Gastroesophageal sphincter (tissue), 4 donors: Measurements from ENCODE around the gene MAML3. TPM values are rescaled to one million over a fixed set of nuclear protein-coding genes. Genes with fewer than 3 reads are reported as not detected.
A peak's percentile ranks its signal among the peaks of the same experiment; 100 is the strongest.

Experiments
- ATAC-seq: fragments of 150-250 bp; one replicate; pipeline ENCODE4 v1.9.1; 2016; ENCODE audit warnings: mild to moderate bottlenecking, moderate library complexity
- H3K27ac ChIP-seq, 4 donors: fragments of 200-600 bp; sonication (generic) in 3 of 4; 1 replicate in 3 of 4; 2 replicates in 1 of 4; pipeline ENCODE4 v1.5.1; 2016 to 2019
- H3K27me3 ChIP-seq: fragments of 200-600 bp; sonication (generic); one replicate; pipeline ENCODE4 v1.5.1; 2019
- H3K36me3 ChIP-seq, 2 donors: fragments of 200-600 bp; sonication (generic); one replicate each; pipeline ENCODE4 v1.5.1; 2019; ENCODE audit warnings: control low read depth in 1 of 2
- H3K4me1 ChIP-seq, 3 donors: fragments of 200-600 bp; sonication (generic); 1 replicate in 2 of 3; 2 replicates in 1 of 3; pipeline ENCODE4 v1.5.1; 2016 to 2019; ENCODE audit warnings: control low read depth in 2 of 3
- H3K4me3 ChIP-seq, 2 donors: fragments of 200-600 bp; sonication (generic); one replicate each; pipeline ENCODE4 v1.5.1; 2019; ENCODE audit warnings: mild to moderate bottlenecking in 1 of 2, moderate library complexity in 1 of 2
- H3K9me3 ChIP-seq, 3 donors: fragments of 200-600 bp; sonication (generic); one replicate each; pipeline ENCODE4 v1.5.1; 2017 to 2019; ENCODE audit warnings: control low read depth in 2 of 3
- CTCF ChIP-seq, 4 experiments: fragments of 200-600 bp in 2 of 4; fragments of 450-650 bp in 2 of 4; sonication (generic) in 1 of 4; IDR thresholded peaks; one replicate each; pipeline ENCODE4 v1.5.1; 2017 to 2019; ENCODE audit warnings: antibody characterized with exemption in 4 of 4, mild to moderate bottlenecking in 2 of 4, moderate library complexity in 2 of 4
- EP300 ChIP-seq: sonication (generic); formaldehyde crosslinking; IDR thresholded peaks from one replicate; pipeline ENCODE4 v1.6.1; 2017; ENCODE audit warnings: antibody characterized with exemption, mild to moderate bottlenecking
- POLR2A ChIP-seq, 2 donors: fragments of 450-650 bp; IDR thresholded peaks; one replicate each; pipeline ENCODE4 v1.6.1; 2017; ENCODE audit warnings: antibody characterized with exemption in 2 of 2, mild to moderate bottlenecking in 2 of 2, moderate library complexity in 1 of 2
- POLR2AphosphoS5 ChIP-seq: sonication (generic); formaldehyde crosslinking; IDR thresholded peaks from one replicate; pipeline ENCODE4 v1.6.1; 2017; ENCODE audit warnings: antibody characterized with exemption
- WGBS, 2 donors: methylation state at CpG; one replicate each; pipeline ENCODE4 v1.1.5; 2018; ENCODE audit warnings: low coverage in 1 of 2; 5-methylcytosine and 5-hydroxymethylcytosine counted together
- total RNA-seq, 4 donors: library from RNA; depleted of rRNA; stranded (reverse); fragments of >200 nt; gene quantifications; one replicate each; pipeline ENCODE4 v1.1.0, GENCODE V29; 2016

MAML3 gene
- total RNA-seq, 4 donors from 2014 or later: 5.3 to 10.6 (median 9.3) TPM

DNA sequence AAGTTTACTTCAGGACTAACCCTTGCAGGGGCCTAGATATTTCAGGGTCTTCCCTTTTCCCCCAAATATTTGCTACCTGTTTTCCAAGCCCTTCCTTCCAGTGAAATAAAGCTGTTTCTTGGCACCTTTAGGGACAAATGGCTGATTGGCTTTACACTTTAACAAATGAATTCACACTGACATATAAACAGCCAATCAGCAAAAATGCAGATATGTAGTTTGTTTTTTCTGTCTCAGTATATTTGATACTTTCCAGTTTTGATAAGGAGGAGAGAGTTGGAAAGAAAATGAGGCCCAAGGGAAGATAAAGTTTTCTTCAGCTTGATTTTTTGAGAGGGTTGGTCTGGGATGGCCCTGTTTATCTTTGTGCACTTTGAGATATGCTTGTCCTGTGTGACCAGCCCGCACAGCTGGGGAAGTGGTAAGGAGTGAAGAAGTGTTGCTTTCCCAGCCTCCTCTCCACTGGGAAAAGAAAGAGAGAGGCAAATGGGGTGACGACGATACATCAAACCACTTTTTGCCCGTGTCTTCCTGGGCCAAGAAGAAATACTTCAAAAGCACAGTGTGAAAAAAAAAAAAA, 420.9 kb downstream of the MAML3 start:
- ATAC-seq: no peak
- TF ChIP-seq POLR2A (IDR thresholded peaks at IDR 0.05): no peak
- Histone ChIP-seq H3K4me1 (peaks cover 3 to 37% (median 7%) of the 10 kb centered on the region in 3 donors), H3K4me3 (no peak overlapping the region), H3K27me3 (no peaks in the 10 kb centered on the region), H3K9me3 (no peaks in the 10 kb centered on the region), H3K27ac (peak overlapping the region in 2 of 4 donors; percentile 91), H3K36me3 (peaks cover 0 to 7% of the 10 kb centered on the region in 2 donors)
- WGBS, 2 donors: 30 to 82% methylated on average over 1 to 2 of the region's 4 CpGs

DNA sequence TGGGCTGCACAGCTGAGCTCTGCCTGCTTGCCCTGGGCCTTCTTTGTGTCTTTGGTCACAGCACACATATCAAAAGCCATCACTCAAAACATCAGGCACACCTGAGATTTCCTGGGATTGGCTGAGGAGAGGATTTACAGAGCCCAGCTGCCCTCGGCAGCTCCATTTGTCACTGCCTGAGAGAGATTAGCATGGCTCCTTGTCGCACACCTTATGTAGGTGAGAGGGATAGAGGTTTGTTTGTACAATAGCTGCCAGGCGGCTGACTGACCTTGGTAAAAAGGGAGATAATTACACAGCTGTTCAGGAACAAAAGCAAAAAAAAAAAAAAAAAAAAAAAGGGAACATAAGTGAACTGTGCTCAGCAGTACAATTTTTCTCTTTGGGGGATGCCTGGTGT, 425.1 kb downstream of the MAML3 start:
- Histone ChIP-seq H3K4me3 (no peak overlapping the region), H3K27me3 (no peaks in the 10 kb centered on the region), H3K9me3 (no peaks in the 10 kb centered on the region), H3K36me3 (peaks cover 0 to 14% of the 10 kb centered on the region in 2 donors), H3K4me1 (peaks cover 0 to 10% (median 1%) of the 10 kb centered on the region in 3 donors), H3K27ac (no peak overlapping the region)
- no peak for ATAC-seq
- TF ChIP-seq POLR2AphosphoS5: no peak
- no peak for TF ChIP-seq POLR2A (IDR thresholded peaks at IDR 0.05)
- TF ChIP-seq CTCF (IDR thresholded peaks at IDR 0.05): no peak
- no peak for TF ChIP-seq EP300
- 60 to 73% methylated on average over 2 of the region's 3 CpGs for WGBS, 2 donors

GRCh38 chr4:139728146-139728545, 425.8 kb downstream of the MAML3 start:
- peaks cover 0 to 14% of the 10 kb centered on the region in 2 donors for H3K36me3 ChIP-seq
- H3K27me3 ChIP-seq: no peaks in the 10 kb centered on the region
- H3K4me3 ChIP-seq: no peak overlapping the region
- no peak for TF ChIP-seq POLR2A (IDR thresholded peaks at IDR 0.05)
- no peak for TF ChIP-seq CTCF (IDR thresholded peaks at IDR 0.05)
- TF ChIP-seq EP300: no peak
- no peak for TF ChIP-seq POLR2AphosphoS5
- peaks cover 0 to 3% (median 0%) of the 10 kb centered on the region in 3 donors for H3K4me1 ChIP-seq
- H3K9me3 ChIP-seq: no peaks in the 10 kb centered on the region
- H3K27ac ChIP-seq: no peak overlapping the region
- ATAC-seq: no peak
- 92 to 100% methylated on average over 2 of the region's 4 CpGs for WGBS, 2 donors

GRCh38 chr4:139726615-139727014, 427.4 kb downstream of the MAML3 start:
- no peak overlapping the region for H3K4me3 ChIP-seq
- no peaks in the 10 kb centered on the region for H3K9me3 ChIP-seq
- no peak for ATAC-seq
- no peak overlapping the region for H3K27ac ChIP-seq
- WGBS, 2 donors: 94 to 96% methylated on average over 3 of the region's 3 CpGs
- H3K36me3 ChIP-seq: peaks cover 0 to 14% of the 10 kb centered on the region in 2 donors
- TF ChIP-seq CTCF (IDR thresholded peaks at IDR 0.05) (no peak), POLR2A (IDR thresholded peaks at IDR 0.05) (no peak), EP300 (no peak), POLR2AphosphoS5 (no peak)
- no peaks in the 10 kb centered on the region for H3K4me1 ChIP-seq
- no peaks in the 10 kb centered on the region for H3K27me3 ChIP-seq

DNA sequence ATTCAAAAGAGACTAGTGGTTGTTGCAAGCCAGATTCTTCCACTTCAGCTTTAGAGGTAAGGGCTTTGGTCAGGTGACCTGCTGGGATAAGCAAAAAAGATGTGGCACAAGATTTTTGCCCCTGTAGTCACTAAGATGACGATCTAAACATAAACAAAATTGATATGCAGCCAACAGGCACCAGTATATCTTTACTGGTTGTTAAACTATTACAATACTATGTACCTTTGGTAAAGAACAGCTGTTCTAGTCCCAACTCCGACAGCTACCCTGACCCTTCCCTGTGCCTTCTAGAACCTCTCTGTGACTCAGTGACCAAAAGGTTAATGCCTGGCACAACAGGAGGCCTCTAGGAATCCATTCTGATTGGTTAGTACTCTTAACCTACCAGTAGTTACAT, 428.7 kb downstream of the MAML3 start:
- 79 to 83% methylated on average over 2 of the region's 2 CpGs for WGBS, 2 donors
- ATAC-seq: no peak

More for the DNA sequence above, 428.7 kb downstream of the MAML3 start:
- H3K9me3 ChIP-seq: no peaks in the 10 kb centered on the region
- H3K4me3 ChIP-seq: no peak overlapping the region
- TF ChIP-seq CTCF (IDR thresholded peaks at IDR 0.05) (no peak), EP300 (no peak), POLR2AphosphoS5 (no peak), POLR2A (IDR thresholded peaks at IDR 0.05) (no peak)
- H3K4me1 ChIP-seq: no peaks in the 10 kb centered on the region
- H3K27ac ChIP-seq: no peak overlapping the region
- no peaks in the 10 kb centered on the region for H3K27me3 ChIP-seq
- peaks cover 0 to 14% of the 10 kb centered on the region in 2 donors for H3K36me3 ChIP-seq
